ENCODE measurements around the gene KRTCAP3. TPM values are rescaled to one million over a fixed set of nuclear protein-coding genes. Genes with fewer than 3 reads are reported as not detected.

The KRTCAP3 gene
- total RNA-seq, 1 experiment from 2014 or later: 49.9 TPM

DNA sequence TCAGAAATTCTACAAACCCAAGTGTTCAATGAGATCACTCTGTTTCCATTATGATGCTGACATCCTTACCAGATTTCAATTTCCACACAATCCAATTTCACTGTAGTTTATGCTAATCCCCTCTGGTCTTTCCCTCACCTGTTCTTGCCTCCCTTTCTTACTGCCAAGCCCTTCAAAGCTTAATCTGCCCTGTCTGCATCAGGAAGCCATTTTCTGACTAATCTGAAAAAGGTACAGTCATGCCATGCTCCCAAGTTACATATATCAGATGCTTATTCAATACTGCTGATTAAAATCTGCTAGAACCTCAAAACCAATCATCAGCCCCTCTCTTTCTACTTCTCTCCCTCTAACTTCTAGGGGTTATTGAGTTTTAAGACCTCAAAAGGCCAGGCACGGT, 8.9 kb downstream of the KRTCAP3 start:
- TF ChIP-seq, protein P1, sequence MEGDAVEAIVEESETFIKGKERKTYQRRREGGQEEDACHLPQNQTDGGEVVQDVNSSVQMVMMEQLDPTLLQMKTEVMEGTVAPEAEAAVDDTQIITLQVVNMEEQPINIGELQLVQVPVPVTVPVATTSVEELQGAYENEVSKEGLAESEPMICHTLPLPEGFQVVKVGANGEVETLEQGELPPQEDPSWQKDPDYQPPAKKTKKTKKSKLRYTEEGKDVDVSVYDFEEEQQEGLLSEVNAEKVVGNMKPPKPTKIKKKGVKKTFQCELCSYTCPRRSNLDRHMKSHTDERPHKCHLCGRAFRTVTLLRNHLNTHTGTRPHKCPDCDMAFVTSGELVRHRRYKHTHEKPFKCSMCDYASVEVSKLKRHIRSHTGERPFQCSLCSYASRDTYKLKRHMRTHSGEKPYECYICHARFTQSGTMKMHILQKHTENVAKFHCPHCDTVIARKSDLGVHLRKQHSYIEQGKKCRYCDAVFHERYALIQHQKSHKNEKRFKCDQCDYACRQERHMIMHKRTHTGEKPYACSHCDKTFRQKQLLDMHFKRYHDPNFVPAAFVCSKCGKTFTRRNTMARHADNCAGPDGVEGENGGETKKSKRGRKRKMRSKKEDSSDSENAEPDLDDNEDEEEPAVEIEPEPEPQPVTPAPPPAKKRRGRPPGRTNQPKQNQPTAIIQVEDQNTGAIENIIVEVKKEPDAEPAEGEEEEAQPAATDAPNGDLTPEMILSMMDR (conservative IDR thresholded peaks at IDR 0.05): no peak
- H3K18ac ChIP-seq (ENCODE audit: insufficient read length, low read depth, low read length): no peak overlapping the region
- H2BK15ac ChIP-seq (ENCODE audit: low read depth, low read length): no peak overlapping the region
- no peaks in the 10 kb centered on the region for H3K4me1 Mint-ChIP-seq
- H2BK5ac ChIP-seq (ENCODE audit: insufficient read length, low read length): no peak overlapping the region
- no peaks in the 10 kb centered on the region for H3K79me2 ChIP-seq (ENCODE audit: insufficient read depth, low read length)
- H4K5ac ChIP-seq (ENCODE audit: insufficient read length, low read depth, low read length): no peak overlapping the region
- H3K56ac ChIP-seq (ENCODE audit: insufficient read length, low read depth, low read length): no peak overlapping the region
- WGBS (ENCODE audit: extremely low coverage, insufficient read length, low lambda C conversion rate): no CpG with 5 or more reads among the region's 1 CpG
- H2BK12ac ChIP-seq (ENCODE audit: insufficient read length, low read depth, low read length): no peak overlapping the region
- H3K27me3 Mint-ChIP-seq (ENCODE audit: low read depth): no peaks in the 10 kb centered on the region
- H3K14ac ChIP-seq (ENCODE audit: insufficient read depth, low read length): no peak overlapping the region
- no peak overlapping the region for H2BK20ac ChIP-seq (ENCODE audit: low read depth, low read length, poor library complexity, severe bottlenecking)
- DNase-seq: no peak
- H3K23ac ChIP-seq (ENCODE audit: insufficient read length, low read depth, low read length): no peak overlapping the region
- no peak overlapping the region for H3K9ac ChIP-seq (ENCODE audit: extremely low read depth, insufficient read length, low read length)
- H3K27ac ChIP-seq (ENCODE audit: insufficient read length, low read depth, low read length): no peak overlapping the region
- no peak overlapping the region for H3K4ac ChIP-seq (ENCODE audit: low read depth, low read length)
- H2BK120ac ChIP-seq (ENCODE audit: low read depth, low read length, poor library complexity, severe bottlenecking): no peak overlapping the region
- no peak overlapping the region for H3T11ph ChIP-seq (ENCODE audit: low read length)
- H2AFZ ChIP-seq (ENCODE audit: low read length): no peak overlapping the region
- H3K9me3 ChIP-seq (ENCODE audit: control insufficient read depth, low read depth, low read length): no peaks in the 10 kb centered on the region
- H3K4me3 Mint-ChIP-seq: no peak overlapping the region
- no peaks in the 10 kb centered on the region for H3K4me1 ChIP-seq (ENCODE audit: insufficient read depth, low read length)
- no peaks in the 10 kb centered on the region for H4K20me1 ChIP-seq (ENCODE audit: control insufficient read depth, insufficient read depth, insufficient read length)
- H4K8ac ChIP-seq (replicated peaks; ENCODE audit: insufficient read length, low read depth, low read length): no peak overlapping the region
- no peak overlapping the region for H4K91ac ChIP-seq (ENCODE audit: insufficient read length, low read depth, low read length)
- no peaks in the 10 kb centered on the region for H3K27me3 ChIP-seq (ENCODE audit: insufficient read depth, low read length)
- 0 out of 7 replicates have a peak overlapping the region, but pooled peaks of 1 of the 3 experiments have one; percentile 11 for H3K27ac Mint-ChIP-seq
- H3K23me2 ChIP-seq (ENCODE audit: insufficient read length, low read depth, low read length, poor library complexity, severe bottlenecking): no peaks in the 10 kb centered on the region
- H3K4me2 ChIP-seq (ENCODE audit: insufficient read depth, insufficient read length, low read length): no peak overlapping the region
- H2AK5ac ChIP-seq (ENCODE audit: insufficient read length, low read length): no peak overlapping the region
- no peaks in the 10 kb centered on the region for H3K9me3 Mint-ChIP-seq
- no peaks in the 10 kb centered on the region for H3K79me1 ChIP-seq (ENCODE audit: insufficient read depth, low read depth, low read length, poor library complexity, severe bottlenecking)
- peaks cover 7 to 55% (median 34%) of the 10 kb centered on the region in 3 experiments; a peak in 6 of 7 replicates for H3K36me3 Mint-ChIP-seq (ENCODE audit: insufficient read depth in 1 of 3, low read depth in 3 of 3)
